Stimulated activated CD4-positive, alpha-beta T cell treated with anti-CD3 and anti-CD28 coated beads, TNF-alpha, amount 100 ng/mL, for 4 hours (primary cell): ENCODE data around the gene GATA2.

Experiments
- DNase-seq, 3 experiments: peaks; one replicate each; pipeline ENCODE4 v3.0.0-alpha.2; 2020; ENCODE audit warnings: low read depth in 3 of 3

GATA2 gene

GRCh38 chr3:128433837-128434165, 59.2 kb downstream of the GATA2 start:
- DNase-seq: no peak

GRCh38 chr3:128432971-128433836, 59.8 kb downstream of the GATA2 start:
- DNase-seq: no peak

- no peak for DNase-seq
Measured at GRCh38 chr3:128432301-128432970, 60.6 kb downstream of the GATA2 start.

- no peak for DNase-seq
Measured at GRCh38 chr3:128431803-128432300, 61.1 kb downstream of the GATA2 start.

- DNase-seq: no peak
Measured at GRCh38 chr3:128430731-128431130, 62.3 kb downstream of the GATA2 start.

GRCh38 chr3:128430301-128430700, 62.7 kb downstream of the GATA2 start:
- DNase-seq: no peak

- no peak for DNase-seq
Measured at GRCh38 chr3:128429751-128430150, 63.2 kb downstream of the GATA2 start.
